SK-N-SH (cell line): ENCODE measurements around the gene KCNIP4. TPM values are rescaled to one million over a fixed set of nuclear protein-coding genes. Genes with fewer than 3 reads are reported as not detected.

Experiments used
- CTCF ChIA-PET: fragments of 300-600, 350-600 bp; formaldehyde crosslinking; extraction: SDS; loops from one replicate; lab custom pipeline; 2021; lab: Yijun Ruan, JAX
- POLR2A ChIA-PET: fragments of 350-600 bp; sonication (Branson Sonifier 250); formaldehyde crosslinking; extraction: SDS; loops from one replicate; lab custom pipeline; 2020; ENCODE audit warnings: antibody characterized with exemption, inconsistent platforms; lab: Yijun Ruan, JAX
- DNase-seq: peaks from one replicate; pipeline ENCODE4 v3.0.0; 2012
- H2AFZ ChIP-seq: fragments of 200-600 bp; sonication (generic); 2 replicates; pipeline ENCODE4 v1.8.1; 2016; ENCODE audit warnings: antibody characterized with exemption, mild to moderate bottlenecking, low read depth
- H3F3A ChIP-seq: fragments of 200-600 bp; sonication (generic); replicated peaks from 2 replicates; pipeline ENCODE3; 2016; ENCODE audit warnings: antibody characterized with exemption, mild to moderate bottlenecking; ENCODE audit not compliant: insufficient read depth
- H3K27ac ChIP-seq, 2 experiments: fragments of 200-500 bp in 1 of 2; fragments of 200-600 bp in 1 of 2; sonication (Bioruptor generic) in 1 of 2; sonication (generic), shearing (Covaris generic) in 1 of 2; 2 replicates each; pipeline versions ENCODE4 v1.5.1 to v1.6.1; 2014 to 2016; ENCODE audit warnings: low read depth in 2 of 2, inconsistent platforms in 1 of 2, low read length in 1 of 2, mild to moderate bottlenecking in 1 of 2, mixed read lengths in 1 of 2
- H3K27me3 ChIP-seq: fragments of 200-600 bp; sonication (generic), shearing (Covaris generic); 2 replicates; pipeline ENCODE4 v1.6.1; 2016; ENCODE audit warnings: mixed run types; ENCODE audit not compliant: insufficient read depth
- H3K36me3 ChIP-seq, 2 experiments: fragments of 200-500 bp in 1 of 2; fragments of 200-600 bp in 1 of 2; sonication (Bioruptor generic) in 1 of 2; sonication (generic) in 1 of 2; replicated peaks in 1 of 2; 2 replicates each; pipeline versions ENCODE3 to v1.5.1; 2014 to 2016; ENCODE audit warnings: low read length in 1 of 2, mild to moderate bottlenecking in 1 of 2; ENCODE audit not compliant: insufficient read depth in 2 of 2, control insufficient read depth in 1 of 2
- H3K4me1 ChIP-seq, 2 experiments: fragments of 200-500 bp in 1 of 2; fragments of 200-600 bp in 1 of 2; sonication (Bioruptor generic) in 1 of 2; sonication (generic), shearing (Covaris generic) in 1 of 2; 2 replicates each; pipeline versions ENCODE4 v1.5.1 to v1.6.1; 2014 to 2016; ENCODE audit warnings: low read depth in 1 of 2, low read length in 1 of 2, mixed run types in 1 of 2; ENCODE audit not compliant: insufficient read depth in 2 of 2, control insufficient read depth in 1 of 2
- H3K4me2 ChIP-seq: fragments of 200-600 bp; sonication (generic), shearing (Covaris generic); 2 replicates; pipeline ENCODE4 v1.6.1; 2017; ENCODE audit warnings: mixed run types
- H3K4me3 ChIP-seq, 2 experiments: fragments of 200-500 bp in 1 of 2; fragments of 200-600 bp in 1 of 2; sonication (Bioruptor generic) in 1 of 2; sonication (generic), shearing (Covaris generic) in 1 of 2; 2 replicates each; pipeline versions ENCODE4 v1.5.1 to v1.8.1; 2014 to 2016; ENCODE audit warnings: low read depth in 2 of 2, inconsistent platforms in 1 of 2, low read length in 1 of 2, mild to moderate bottlenecking in 1 of 2, mixed read lengths in 1 of 2, moderate library complexity in 1 of 2
- H3K79me2 ChIP-seq: fragments of 200-600 bp; sonication (generic); 2 replicates; pipeline ENCODE4 v1.8.1; 2017; ENCODE audit warnings: mild to moderate bottlenecking; ENCODE audit not compliant: insufficient read depth
- H3K9ac ChIP-seq: fragments of 200-600 bp; sonication (generic); 2 replicates; pipeline ENCODE4 v1.6.1; 2017; ENCODE audit warnings: mixed run types
- H3K9me2 ChIP-seq: fragments of 200-600 bp; sonication (generic); 2 replicates; pipeline ENCODE4 v1.6.1; 2017; ENCODE audit warnings: mixed run types
- H3K9me3 ChIP-seq: fragments of 200-600 bp; sonication (generic); 2 replicates; pipeline ENCODE4 v1.6.1; 2017; ENCODE audit warnings: mixed run types, mild to moderate bottlenecking, moderate library complexity
- H4K20me1 ChIP-seq: fragments of 200-600 bp; sonication (generic); 2 replicates; pipeline ENCODE4 v1.6.1; 2017; ENCODE audit warnings: mild to moderate bottlenecking, mixed run types; ENCODE audit not compliant: insufficient read depth
- CTCF ChIP-seq: fragments of 200-600 bp; sonication (generic); IDR thresholded peaks from 2 replicates; pipeline ENCODE4 v1.6.1; 2017; ENCODE audit warnings: antibody characterized with exemption, mild to moderate bottlenecking, moderate library complexity
- ELF1 ChIP-seq: IDR thresholded peaks from 2 replicates; pipeline ENCODE4 v1.4.0; 2012
- EZH2phosphoT487 ChIP-seq: fragments of 200-600 bp; sonication (generic); IDR thresholded peaks from 2 replicates; pipeline ENCODE4 v1.6.1; 2017; ENCODE audit warnings: low read depth, mixed run types, mild to moderate bottlenecking, antibody characterized with exemption, moderate library complexity, borderline replicate concordance
- FOSL2 ChIP-seq: IDR thresholded peaks from 2 replicates; pipeline ENCODE4 v1.4.0; 2012; ENCODE audit warnings: low read depth, mild to moderate bottlenecking, moderate library complexity, borderline replicate concordance
- GABPA ChIP-seq: IDR thresholded peaks from 2 replicates; pipeline ENCODE4 v1.4.0; 2012; ENCODE audit warnings: low read depth, mild to moderate bottlenecking
- GATA2 ChIP-seq: sonication (generic); formaldehyde crosslinking; IDR thresholded peaks from 2 replicates; pipeline ENCODE4 v1.5.0; 2020; ENCODE audit warnings: mild to moderate bottlenecking, missing genetic modification reagents
- MEF2A ChIP-seq: IDR thresholded peaks from 2 replicates; pipeline ENCODE4 v1.4.0; 2012; ENCODE audit warnings: low read depth, borderline replicate concordance
- MXI1 ChIP-seq: IDR thresholded peaks from 2 replicates; pipeline ENCODE4 v1.6.1; 2012; ENCODE audit warnings: mild to moderate bottlenecking, low read depth, low read length, improper control_type of control experiment
- NRF1 ChIP-seq: IDR thresholded peaks from 2 replicates; pipeline ENCODE4 v1.6.1; 2012; ENCODE audit warnings: low read depth, mild to moderate bottlenecking, low read length
- PBX3 ChIP-seq: IDR thresholded peaks from 2 replicates; pipeline ENCODE4; 2012
- POLR2AphosphoS5 ChIP-seq: IDR thresholded peaks from 2 replicates; pipeline ENCODE4 v1.6.1; 2012; ENCODE audit warnings: low read depth, low read length
- RAD21 ChIP-seq: IDR thresholded peaks from 2 replicates; pipeline ENCODE4 v1.6.1; 2012; ENCODE audit warnings: mild to moderate bottlenecking, low read length
- RCOR1 ChIP-seq: fragments of 150-350 bp; IDR thresholded peaks from 2 replicates; pipeline ENCODE4 v1.6.1; 2017; ENCODE audit warnings: antibody characterized with exemption, low read length
- REST ChIP-seq: IDR thresholded peaks from 2 replicates; pipeline ENCODE4 v1.6.1; 2012; ENCODE audit warnings: mild to moderate bottlenecking, low read depth, low read length, moderate library complexity
- RFX5 ChIP-seq: IDR thresholded peaks from 2 replicates; pipeline ENCODE4 v1.6.1; 2012; ENCODE audit warnings: mild to moderate bottlenecking, improper control_type of control experiment, low read length
- SIN3A ChIP-seq: IDR thresholded peaks from 2 replicates; pipeline ENCODE4 v1.6.1; 2012; ENCODE audit warnings: low read depth, mild to moderate bottlenecking, low read length, moderate library complexity, borderline replicate concordance
- SMC3 ChIP-seq: IDR thresholded peaks from 2 replicates; pipeline ENCODE4 v1.6.1; 2012; ENCODE audit warnings: low read depth, low read length, improper control_type of control experiment
- TAF1 ChIP-seq: IDR thresholded peaks from 2 replicates; pipeline ENCODE4 v1.6.1; 2012; ENCODE audit warnings: low read depth, mild to moderate bottlenecking, low read length, moderate library complexity, borderline replicate concordance
- ZBTB33 ChIP-seq: IDR thresholded peaks from 2 replicates; pipeline ENCODE4 v1.4.0; 2012; ENCODE audit warnings: low read depth, borderline replicate concordance
- WGBS: methylation state at CpG from one replicate; pipeline ENCODE4 v1.1.6; 2017; ENCODE audit warnings: low lambda C conversion rate; 5-methylcytosine and 5-hydroxymethylcytosine counted together
- polyA plus RNA-seq, 3 experiments: library from polyadenylated mRNA; depleted of rRNA; stranded (reverse); fragments of >200 nt; gene quantifications; 2 replicates each; pipeline ENCODE4 v1.2.3, GENCODE V29; 2012

The KCNIP4 gene
- polyA plus RNA-seq, 1 of the 3 experiments (the other 2 are of a cell fraction): 0.18 TPM

GRCh38 chr4:21203416-21203815 lies 745.2 kb downstream of the KCNIP4 start:
- H3K36me3 ChIP-seq: no peaks in the 10 kb centered on the region
- no peaks in the 10 kb centered on the region for H3K9me2 ChIP-seq
- CTCF ChIA-PET: interaction anchor here (0.7 kb wide), 1 partner anchor 1341 kb away, joined by 3 read pairs; no protein-coding TSS in a partner anchor
- H3K4me3 ChIP-seq: no peak overlapping the region
- H3K79me2 ChIP-seq: no peaks in the 10 kb centered on the region
- TF ChIP-seq GATA2 (CRISPR knock-in tag): no peak
- no peak for TF ChIP-seq SIN3A
- TF ChIP-seq FOSL2: no peak
- no peak for TF ChIP-seq MXI1
- TF ChIP-seq RAD21: no peak
- no peak for TF ChIP-seq RFX5
- TF ChIP-seq REST: no peak
- DNase-seq: no peak
- H4K20me1 ChIP-seq: no peaks in the 10 kb centered on the region
- POLR2A ChIA-PET: no interaction called here
- H2AFZ ChIP-seq: no peak overlapping the region
- no peak overlapping the region for H3K27ac ChIP-seq
- H3F3A ChIP-seq: no peaks in the 10 kb centered on the region
- no peak overlapping the region for H3K4me2 ChIP-seq
- no peak overlapping the region for H3K9ac ChIP-seq
- no peaks in the 10 kb centered on the region for H3K27me3 ChIP-seq
- no peaks in the 10 kb centered on the region for H3K9me3 ChIP-seq
- H3K4me1 ChIP-seq: peaks cover 0 to 3% of the 10 kb centered on the region in 2 experiments; a peak in 1 of 4 replicates
- 31% methylated on average over 1 of the region's 1 CpG for WGBS

GRCh38 chr4:21202959-21203358 lies 745.6 kb downstream of the KCNIP4 start:
- peaks cover 0 to 3% of the 10 kb centered on the region in 2 experiments; a peak in 1 of 4 replicates for H3K4me1 ChIP-seq
- no peak overlapping the region for H3K4me2 ChIP-seq
- H3K79me2 ChIP-seq: no peaks in the 10 kb centered on the region
- no peak overlapping the region for H3K9ac ChIP-seq
- H3K27me3 ChIP-seq: no peaks in the 10 kb centered on the region
- ChIA-PET CTCF (interaction anchor here (0.7 kb wide), 1 partner anchor 1342 kb away, joined by 3 read pairs; no protein-coding TSS in a partner anchor), POLR2A (no interaction called here)
- H3K9me2 ChIP-seq: no peaks in the 10 kb centered on the region
- no peak overlapping the region for H3K4me3 ChIP-seq
- no peak overlapping the region for H2AFZ ChIP-seq
- H3K9me3 ChIP-seq: no peaks in the 10 kb centered on the region
- 52% methylated on average over 3 of the region's 3 CpGs for WGBS
- H3K27ac ChIP-seq: no peak overlapping the region
- H4K20me1 ChIP-seq: no peaks in the 10 kb centered on the region
- no peaks in the 10 kb centered on the region for H3F3A ChIP-seq
- no peak for DNase-seq
- no peaks in the 10 kb centered on the region for H3K36me3 ChIP-seq
- TF ChIP-seq RAD21 (no peak), ZBTB33 (no peak), RCOR1 (no peak), MEF2A (no peak), NRF1 (no peak), PBX3 (no peak), ELF1 (no peak), TAF1 (no peak), SMC3 (no peak), EZH2phosphoT487 (no peak), GABPA (no peak), FOSL2 (no peak), CTCF (no peak), POLR2AphosphoS5 (no peak)
